ENCODE data around the gene THYN1.

The THYN1 gene

DNA sequence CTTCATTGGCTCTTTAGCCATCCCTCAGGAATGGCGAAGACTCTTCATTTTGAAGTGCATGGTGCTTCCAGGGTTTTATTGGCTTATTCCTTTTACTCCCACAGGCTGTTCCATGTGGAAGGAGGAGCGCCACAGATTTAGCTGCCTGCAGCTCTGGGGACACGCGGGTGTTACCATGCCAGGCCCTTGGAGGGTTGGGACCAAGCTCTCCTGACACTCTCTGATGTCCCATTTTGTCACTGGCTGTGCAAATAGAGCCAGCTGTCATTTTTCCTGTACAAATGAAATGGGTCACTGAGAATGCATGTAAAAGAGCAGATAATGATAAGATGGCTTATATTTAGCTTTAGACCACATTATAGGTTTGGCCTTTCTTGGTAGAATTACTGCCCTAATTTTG lies 9.2 kb downstream of the THYN1 start:
- Histone ChIP-seq H2AK5ac (ENCODE audit: low read length) (no peak overlapping the region), H3K4me1 (ENCODE audit: control insufficient read depth, low read depth, low read length) (no peaks in the 10 kb centered on the region), H3K23ac (ENCODE audit: low read length) (no peak overlapping the region), H3K4me2 (ENCODE audit: low read length) (no peak overlapping the region), H3K56ac (ENCODE audit: low read length) (no peak overlapping the region), H3K4me3 (ENCODE audit: low read length) (no peak overlapping the region), H2BK120ac (ENCODE audit: low read depth, low read length) (no peak overlapping the region), H2BK5ac (ENCODE audit: low read length) (no peak overlapping the region), H3K27ac (ENCODE audit: low read depth, low read length) (no peak overlapping the region), H3K79me1 (ENCODE audit: low read length) (no peaks in the 10 kb centered on the region), H4K8ac (ENCODE audit: low read depth, low read length) (no peak overlapping the region), H3K4ac (ENCODE audit: low read depth, low read length) (no peak overlapping the region), H4K5ac (ENCODE audit: low read length) (no peak overlapping the region), H3K18ac (ENCODE audit: low read length) (no peak overlapping the region), H3K9ac (ENCODE audit: low read length) (no peak overlapping the region), H3K27me3 (ENCODE audit: insufficient read depth, low read length, poor library complexity) (no peaks in the 10 kb centered on the region), H3K79me2 (ENCODE audit: control insufficient read depth, insufficient read depth, low read length) (no peaks in the 10 kb centered on the region), H2BK15ac (replicated peaks; ENCODE audit: low read depth) (no peak overlapping the region), H3K36me3 (ENCODE audit: control insufficient read depth, insufficient read depth, low read length) (peaks cover 5% of the 10 kb centered on the region)
- no peak for DNase-seq
- no CpG with 5 or more reads among the region's 4 CpGs for WGBS (ENCODE audit: extremely low coverage, insufficient coverage, low lambda C conversion rate)

DNA sequence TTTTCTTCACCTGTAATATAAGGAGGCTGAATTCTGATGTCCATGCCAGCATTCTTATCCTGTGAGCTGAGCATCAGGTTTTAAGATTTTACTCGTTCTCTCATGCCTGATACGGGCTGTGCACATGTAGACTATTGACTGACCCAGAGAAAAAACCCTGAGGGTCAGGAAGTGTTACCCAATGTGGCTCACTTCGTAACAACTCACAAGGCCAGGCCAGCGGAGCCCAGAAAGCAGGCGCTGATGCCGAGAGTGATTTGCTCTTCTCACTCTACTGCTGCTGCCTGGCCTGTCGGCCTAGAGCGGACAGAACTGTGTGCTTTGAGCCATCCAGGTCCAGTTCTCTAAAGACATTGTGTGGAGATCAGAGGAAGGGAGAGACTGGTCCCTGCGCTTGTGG lies 10.8 kb downstream of the THYN1 start:
- no peak overlapping the region for H2AK5ac ChIP-seq (ENCODE audit: low read length)
- WGBS (ENCODE audit: extremely low coverage, insufficient coverage, low lambda C conversion rate): no CpG with 5 or more reads among the region's 9 CpGs
- H4K8ac ChIP-seq (ENCODE audit: low read depth, low read length): no peak overlapping the region
- no peak overlapping the region for H3K4me2 ChIP-seq (ENCODE audit: low read length)
- H3K18ac ChIP-seq (ENCODE audit: low read length): no peak overlapping the region
- H4K5ac ChIP-seq (ENCODE audit: low read length): no peak overlapping the region
- H3K4ac ChIP-seq (ENCODE audit: low read depth, low read length): no peak overlapping the region
- H3K27me3 ChIP-seq (ENCODE audit: insufficient read depth, low read length, poor library complexity): no peaks in the 10 kb centered on the region
- no peak overlapping the region for H3K9ac ChIP-seq (ENCODE audit: low read length)
- H3K79me2 ChIP-seq (ENCODE audit: control insufficient read depth, insufficient read depth, low read length): no peaks in the 10 kb centered on the region
- H2BK120ac ChIP-seq (ENCODE audit: low read depth, low read length): no peak overlapping the region
- H2BK15ac ChIP-seq (replicated peaks; ENCODE audit: low read depth): no peak overlapping the region
- no peak for DNase-seq
- H3K4me3 ChIP-seq (ENCODE audit: low read length): no peak overlapping the region
- no peaks in the 10 kb centered on the region for H3K79me1 ChIP-seq (ENCODE audit: low read length)
- H3K36me3 ChIP-seq (ENCODE audit: control insufficient read depth, insufficient read depth, low read length): peaks cover 3% of the 10 kb centered on the region
- H3K27ac ChIP-seq (ENCODE audit: low read depth, low read length): no peak overlapping the region
- H2BK5ac ChIP-seq (ENCODE audit: low read length): no peak overlapping the region
- H3K4me1 ChIP-seq (ENCODE audit: control insufficient read depth, low read depth, low read length): peaks cover under 1% of the 10 kb centered on the region
- H3K56ac ChIP-seq (ENCODE audit: low read length): no peak overlapping the region
- H3K23ac ChIP-seq (ENCODE audit: low read length): no peak overlapping the region

DNA sequence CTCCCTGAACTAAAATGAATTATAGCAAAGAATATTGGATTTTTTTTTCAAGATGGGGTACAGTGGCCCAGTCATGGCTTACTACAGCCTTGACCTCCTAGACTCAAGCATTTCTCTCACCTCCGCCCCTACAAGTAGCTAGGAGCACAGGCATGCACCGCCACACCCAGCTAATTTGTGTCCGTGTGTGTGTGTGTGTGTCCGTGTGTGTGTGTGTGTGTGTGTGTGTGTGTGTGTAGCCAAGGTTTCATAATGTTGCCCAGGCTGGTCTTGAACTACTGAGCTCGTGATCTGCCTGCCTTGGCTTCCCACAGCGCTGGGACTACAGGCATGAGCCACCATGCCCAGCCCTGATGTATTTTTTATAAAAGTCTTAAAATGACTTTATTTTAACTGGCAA lies 12.6 kb downstream of the THYN1 start:
- Histone ChIP-seq H2BK5ac (ENCODE audit: low read length) (no peak overlapping the region), H3K27ac (ENCODE audit: low read depth, low read length) (no peak overlapping the region), H3K27me3 (ENCODE audit: insufficient read depth, low read length, poor library complexity) (no peaks in the 10 kb centered on the region), H3K18ac (ENCODE audit: low read length) (no peak overlapping the region), H3K4me2 (ENCODE audit: low read length) (no peak overlapping the region), H2BK15ac (replicated peaks; ENCODE audit: low read depth) (no peak overlapping the region), H3K23ac (ENCODE audit: low read length) (no peak overlapping the region), H3K79me1 (ENCODE audit: low read length) (no peaks in the 10 kb centered on the region), H4K8ac (ENCODE audit: low read depth, low read length) (no peak overlapping the region), H3K56ac (ENCODE audit: low read length) (no peak overlapping the region), H3K79me2 (ENCODE audit: control insufficient read depth, insufficient read depth, low read length) (no peaks in the 10 kb centered on the region), H3K4me1 (ENCODE audit: control insufficient read depth, low read depth, low read length) (peaks cover 2% of the 10 kb centered on the region), H4K5ac (ENCODE audit: low read length) (no peak overlapping the region), H2AK5ac (ENCODE audit: low read length) (no peak overlapping the region), H3K36me3 (ENCODE audit: control insufficient read depth, insufficient read depth, low read length) (peaks cover 3% of the 10 kb centered on the region), H3K4ac (ENCODE audit: low read depth, low read length) (no peak overlapping the region), H2BK120ac (ENCODE audit: low read depth, low read length) (no peak overlapping the region), H3K4me3 (ENCODE audit: low read length) (no peak overlapping the region), H3K9ac (ENCODE audit: low read length) (no peak overlapping the region)
- no peak for DNase-seq
- WGBS (ENCODE audit: extremely low coverage, insufficient coverage, low lambda C conversion rate): no CpG with 5 or more reads among the region's 6 CpGs

DNA sequence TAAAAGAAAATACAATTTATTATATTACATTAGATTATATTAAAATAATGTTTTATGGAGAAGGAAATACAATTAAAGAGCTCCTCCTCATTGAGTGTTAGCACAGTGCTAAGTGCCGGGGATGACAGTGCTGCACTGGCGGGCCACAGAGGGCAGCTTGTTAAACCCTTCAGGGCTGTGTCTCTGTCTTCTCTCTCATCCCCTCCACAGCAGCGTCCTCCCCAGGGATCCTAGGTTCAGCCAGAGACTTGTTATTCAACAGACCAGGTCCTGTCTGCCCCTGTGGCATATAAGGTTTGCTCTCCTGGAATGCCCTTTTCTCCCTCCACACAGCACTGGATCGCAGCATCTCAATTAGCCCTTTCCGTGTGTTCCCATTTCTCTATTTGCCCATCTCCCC lies 14.2 kb downstream of the THYN1 start:
- no peak overlapping the region for H3K23ac ChIP-seq (ENCODE audit: low read length)
- no peak overlapping the region for H2BK120ac ChIP-seq (ENCODE audit: low read depth, low read length)
- no peak overlapping the region for H2AK5ac ChIP-seq (ENCODE audit: low read length)
- DNase-seq: no peak
- no peak overlapping the region for H3K9ac ChIP-seq (ENCODE audit: low read length)
- H2BK15ac ChIP-seq (replicated peaks; ENCODE audit: low read depth): no peak overlapping the region
- H3K36me3 ChIP-seq (ENCODE audit: control insufficient read depth, insufficient read depth, low read length): peaks cover 3% of the 10 kb centered on the region
- no peak overlapping the region for H3K18ac ChIP-seq (ENCODE audit: low read length)
- no peak overlapping the region for H2BK5ac ChIP-seq (ENCODE audit: low read length)
- no peak overlapping the region for H3K4me2 ChIP-seq (ENCODE audit: low read length)
- H3K4me1 ChIP-seq (ENCODE audit: control insufficient read depth, low read depth, low read length): peaks cover 2% of the 10 kb centered on the region
- no peak overlapping the region for H4K5ac ChIP-seq (ENCODE audit: low read length)
- no CpG with 5 or more reads among the region's 5 CpGs for WGBS (ENCODE audit: extremely low coverage, insufficient coverage, low lambda C conversion rate)
- H3K27me3 ChIP-seq (ENCODE audit: insufficient read depth, low read length, poor library complexity): no peaks in the 10 kb centered on the region
- H3K27ac ChIP-seq (ENCODE audit: low read depth, low read length): no peak overlapping the region
- H3K79me1 ChIP-seq (ENCODE audit: low read length): no peaks in the 10 kb centered on the region
- no peaks in the 10 kb centered on the region for H3K79me2 ChIP-seq (ENCODE audit: control insufficient read depth, insufficient read depth, low read length)
- no peak overlapping the region for H3K56ac ChIP-seq (ENCODE audit: low read length)
- no peak overlapping the region for H4K8ac ChIP-seq (ENCODE audit: low read depth, low read length)
- H3K4ac ChIP-seq (ENCODE audit: low read depth, low read length): no peak overlapping the region
- H3K4me3 ChIP-seq (ENCODE audit: low read length): no peak overlapping the region

DNA sequence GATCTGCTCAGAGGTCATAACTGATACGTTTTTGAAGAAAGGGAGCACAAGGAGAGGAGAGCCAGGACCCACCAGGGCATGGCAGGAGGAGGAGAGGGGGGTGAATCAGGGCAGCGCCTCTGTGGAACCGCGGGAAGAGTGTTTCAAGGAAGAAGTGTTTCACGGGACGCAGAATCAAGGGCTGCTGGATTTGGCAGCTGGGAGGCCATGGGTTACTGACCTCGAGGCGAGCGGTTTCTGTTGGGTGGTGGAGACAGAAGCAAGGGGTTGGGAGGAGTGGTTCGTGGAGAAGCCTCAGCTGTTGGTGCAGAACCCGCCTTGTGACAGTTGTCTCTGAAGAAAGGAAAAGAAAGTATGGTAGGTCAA lies 15.6 kb downstream of the THYN1 start:
- H3K4me3 ChIP-seq (ENCODE audit: low read length): no peak overlapping the region
- H3K9ac ChIP-seq (ENCODE audit: low read length): no peak overlapping the region
- H3K27me3 ChIP-seq (ENCODE audit: insufficient read depth, low read length, poor library complexity): no peaks in the 10 kb centered on the region
- H2BK5ac ChIP-seq (ENCODE audit: low read length): no peak overlapping the region
- H4K8ac ChIP-seq (ENCODE audit: low read depth, low read length): no peak overlapping the region
- peaks cover 2% of the 10 kb centered on the region for H3K4me1 ChIP-seq (ENCODE audit: control insufficient read depth, low read depth, low read length)
- no peak overlapping the region for H3K18ac ChIP-seq (ENCODE audit: low read length)
- no peak overlapping the region for H3K27ac ChIP-seq (ENCODE audit: low read depth, low read length)
- no peak overlapping the region for H2BK120ac ChIP-seq (ENCODE audit: low read depth, low read length)
- no peak overlapping the region for H2AK5ac ChIP-seq (ENCODE audit: low read length)
- DNase-seq: no peak
- no CpG with 5 or more reads among the region's 11 CpGs for WGBS (ENCODE audit: extremely low coverage, insufficient coverage, low lambda C conversion rate)
- no peak overlapping the region for H3K4ac ChIP-seq (ENCODE audit: low read depth, low read length)
- no peaks in the 10 kb centered on the region for H3K79me1 ChIP-seq (ENCODE audit: low read length)
- H3K79me2 ChIP-seq (ENCODE audit: control insufficient read depth, insufficient read depth, low read length): no peaks in the 10 kb centered on the region
- no peaks in the 10 kb centered on the region for H3K36me3 ChIP-seq (ENCODE audit: control insufficient read depth, insufficient read depth, low read length)
- no peak overlapping the region for H2BK15ac ChIP-seq (replicated peaks; ENCODE audit: low read depth)
- H3K4me2 ChIP-seq (ENCODE audit: low read length): no peak overlapping the region
- H3K56ac ChIP-seq (ENCODE audit: low read length): no peak overlapping the region
- no peak overlapping the region for H3K23ac ChIP-seq (ENCODE audit: low read length)
- no peak overlapping the region for H4K5ac ChIP-seq (ENCODE audit: low read length)

DNA sequence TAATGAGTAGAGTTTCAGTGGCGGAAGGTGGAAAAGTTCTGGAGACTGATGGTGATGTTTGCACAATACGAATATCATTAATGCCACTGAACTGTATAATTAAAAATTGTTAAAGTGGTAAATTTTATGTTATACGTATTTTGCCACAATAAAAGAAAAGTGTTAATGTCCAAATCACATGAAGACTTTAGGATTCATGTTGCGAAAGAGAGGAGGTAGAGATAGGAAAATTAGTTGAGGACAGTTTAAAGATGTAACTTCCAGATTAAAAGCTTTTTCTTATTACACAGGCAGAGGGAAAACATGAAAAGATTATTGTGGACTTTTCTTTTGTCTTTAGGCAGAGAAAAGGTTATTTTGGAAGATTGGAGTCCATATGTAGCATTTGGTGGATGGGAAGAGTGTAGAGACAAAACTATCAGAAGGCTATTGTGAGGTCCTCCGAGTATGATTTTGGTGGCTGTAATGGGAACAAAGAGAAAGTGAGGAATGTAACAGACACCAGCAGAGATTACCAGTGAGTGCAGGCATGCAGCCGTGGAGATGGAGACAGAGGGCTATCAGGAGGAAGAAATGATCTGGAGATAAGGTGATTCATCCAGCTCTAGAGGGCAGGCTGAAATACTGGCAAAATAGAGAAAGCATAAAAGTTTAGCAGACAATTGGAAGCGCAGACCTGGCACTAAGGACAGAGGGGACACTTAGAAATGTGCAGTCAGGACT lies 16.2 kb downstream of the THYN1 start:
- no peak overlapping the region for H3K4me3 ChIP-seq (ENCODE audit: low read length)
- peak; percentile 88 for DNase-seq
- 100% methylated on average over 1 of the region's 7 CpGs for WGBS (ENCODE audit: extremely low coverage, insufficient coverage, low lambda C conversion rate)

More for the DNA sequence above, 16.2 kb downstream of the THYN1 start:
- H3K27me3 ChIP-seq (ENCODE audit: insufficient read depth, low read length, poor library complexity): no peaks in the 10 kb centered on the region
- no peak overlapping the region for H3K27ac ChIP-seq (ENCODE audit: low read depth, low read length)
- no peak overlapping the region for H3K56ac ChIP-seq (ENCODE audit: low read length)
- H3K4ac ChIP-seq (ENCODE audit: low read depth, low read length): no peak overlapping the region
- no peaks in the 10 kb centered on the region for H3K36me3 ChIP-seq (ENCODE audit: control insufficient read depth, insufficient read depth, low read length)
- no peak overlapping the region for H3K9ac ChIP-seq (ENCODE audit: low read length)
- no peak overlapping the region for H4K5ac ChIP-seq (ENCODE audit: low read length)
- H2BK5ac ChIP-seq (ENCODE audit: low read length): no peak overlapping the region
- H3K4me2 ChIP-seq (ENCODE audit: low read length): no peak overlapping the region
- no peak overlapping the region for H3K18ac ChIP-seq (ENCODE audit: low read length)
- no peak overlapping the region for H3K23ac ChIP-seq (ENCODE audit: low read length)
- H2BK15ac ChIP-seq (replicated peaks; ENCODE audit: low read depth): no peak overlapping the region
- no peaks in the 10 kb centered on the region for H3K79me2 ChIP-seq (ENCODE audit: control insufficient read depth, insufficient read depth, low read length)
- H4K8ac ChIP-seq (ENCODE audit: low read depth, low read length): no peak overlapping the region
- H2BK120ac ChIP-seq (ENCODE audit: low read depth, low read length): no peak overlapping the region
- peaks cover 3% of the 10 kb centered on the region for H3K79me1 ChIP-seq (ENCODE audit: low read length)
- no peak overlapping the region for H2AK5ac ChIP-seq (ENCODE audit: low read length)
- H3K4me1 ChIP-seq (ENCODE audit: control insufficient read depth, low read depth, low read length): peaks cover 2% of the 10 kb centered on the region
